Measurements from ENCODE around the gene UNKL.

GRCh38 chr16:1392826-1393225 is 21.7 kb downstream of the UNKL start:
- TF ChIP-seq CTCF (IDR thresholded peaks at IDR 0.05; ENCODE audit: insufficient read depth, low read length, poor library complexity, severe bottlenecking): no peak
- no peak for TF ChIP-seq EZH2phosphoT487 (conservative IDR thresholded peaks at IDR 0.05; ENCODE audit: low read length)
